ENCODE results near the gene CAPN12.

Gene CAPN12

DNA sequence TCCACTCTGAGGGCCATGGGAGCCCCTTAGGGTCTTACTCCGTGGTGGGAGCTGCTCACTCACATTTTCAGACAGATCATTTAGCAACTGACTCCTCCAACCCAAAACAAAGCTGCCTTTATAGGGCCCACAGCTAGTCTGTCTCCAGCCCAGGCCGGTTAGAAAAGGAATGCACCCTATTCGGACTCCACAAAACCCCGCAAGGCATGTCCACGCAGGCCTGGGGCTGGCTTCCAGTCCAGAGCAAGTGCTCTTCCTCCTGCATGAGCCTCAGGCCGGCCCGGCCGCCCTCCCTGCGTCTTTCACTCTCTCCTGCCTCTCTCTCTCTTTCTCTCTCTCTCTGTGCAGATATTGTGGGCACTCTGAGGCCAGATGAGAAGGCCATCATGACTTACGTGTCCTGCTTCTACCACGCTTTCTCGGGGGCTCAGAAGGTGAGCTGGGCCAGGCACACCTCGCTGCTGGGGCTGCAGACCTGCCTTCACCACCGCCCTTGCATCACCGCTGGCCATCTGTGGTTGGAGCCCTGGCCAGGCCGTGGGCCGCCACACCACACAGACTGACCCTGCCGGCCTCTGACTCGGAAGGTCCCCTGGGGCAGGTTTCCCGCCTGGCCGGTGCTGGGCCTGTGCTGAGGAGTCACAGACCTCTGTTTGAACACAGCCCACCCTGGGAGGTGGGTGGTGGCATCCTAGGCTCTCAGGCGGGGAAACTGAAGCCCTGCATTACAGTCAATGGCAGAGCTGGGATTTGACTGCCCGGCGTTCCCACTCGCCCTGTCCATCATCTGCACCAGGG lies 33.1 kb downstream of the CAPN12 start:
- no peak for DNase-seq (ENCODE audit: low read depth)
- H3K4me3 ChIP-seq (ENCODE audit: control insufficient read depth, low read depth, low read length), result no peak overlapping the region
- TF ChIP-seq, protein P1, sequence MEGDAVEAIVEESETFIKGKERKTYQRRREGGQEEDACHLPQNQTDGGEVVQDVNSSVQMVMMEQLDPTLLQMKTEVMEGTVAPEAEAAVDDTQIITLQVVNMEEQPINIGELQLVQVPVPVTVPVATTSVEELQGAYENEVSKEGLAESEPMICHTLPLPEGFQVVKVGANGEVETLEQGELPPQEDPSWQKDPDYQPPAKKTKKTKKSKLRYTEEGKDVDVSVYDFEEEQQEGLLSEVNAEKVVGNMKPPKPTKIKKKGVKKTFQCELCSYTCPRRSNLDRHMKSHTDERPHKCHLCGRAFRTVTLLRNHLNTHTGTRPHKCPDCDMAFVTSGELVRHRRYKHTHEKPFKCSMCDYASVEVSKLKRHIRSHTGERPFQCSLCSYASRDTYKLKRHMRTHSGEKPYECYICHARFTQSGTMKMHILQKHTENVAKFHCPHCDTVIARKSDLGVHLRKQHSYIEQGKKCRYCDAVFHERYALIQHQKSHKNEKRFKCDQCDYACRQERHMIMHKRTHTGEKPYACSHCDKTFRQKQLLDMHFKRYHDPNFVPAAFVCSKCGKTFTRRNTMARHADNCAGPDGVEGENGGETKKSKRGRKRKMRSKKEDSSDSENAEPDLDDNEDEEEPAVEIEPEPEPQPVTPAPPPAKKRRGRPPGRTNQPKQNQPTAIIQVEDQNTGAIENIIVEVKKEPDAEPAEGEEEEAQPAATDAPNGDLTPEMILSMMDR (IDR thresholded peaks at IDR 0.05; ENCODE audit: control insufficient read depth, insufficient read depth, low read depth, low read length, missing control alignments), result no peak

DNA sequence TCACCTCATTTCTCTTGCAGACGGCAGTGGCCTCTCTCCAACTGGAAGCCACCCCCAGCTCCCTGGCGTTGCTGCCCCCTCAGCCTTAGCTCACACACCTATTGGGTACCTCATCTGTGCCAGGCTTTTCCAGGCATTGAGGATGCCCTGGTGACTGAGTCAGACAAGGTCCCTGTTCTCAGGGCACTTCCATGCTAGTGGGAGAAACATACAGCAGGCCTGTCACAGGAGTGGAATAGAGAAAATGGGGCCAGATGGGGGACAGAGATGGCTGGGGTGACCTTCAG lies 33.9 kb downstream of the CAPN12 start:
- H3K4me3 ChIP-seq (ENCODE audit: control insufficient read depth, low read depth, low read length), result no peak overlapping the region
- TF ChIP-seq, protein P1 (IDR thresholded peaks at IDR 0.05; ENCODE audit: control insufficient read depth, insufficient read depth, low read depth, low read length, missing control alignments), result no peak
- no peak for DNase-seq (ENCODE audit: low read depth)

DNA sequence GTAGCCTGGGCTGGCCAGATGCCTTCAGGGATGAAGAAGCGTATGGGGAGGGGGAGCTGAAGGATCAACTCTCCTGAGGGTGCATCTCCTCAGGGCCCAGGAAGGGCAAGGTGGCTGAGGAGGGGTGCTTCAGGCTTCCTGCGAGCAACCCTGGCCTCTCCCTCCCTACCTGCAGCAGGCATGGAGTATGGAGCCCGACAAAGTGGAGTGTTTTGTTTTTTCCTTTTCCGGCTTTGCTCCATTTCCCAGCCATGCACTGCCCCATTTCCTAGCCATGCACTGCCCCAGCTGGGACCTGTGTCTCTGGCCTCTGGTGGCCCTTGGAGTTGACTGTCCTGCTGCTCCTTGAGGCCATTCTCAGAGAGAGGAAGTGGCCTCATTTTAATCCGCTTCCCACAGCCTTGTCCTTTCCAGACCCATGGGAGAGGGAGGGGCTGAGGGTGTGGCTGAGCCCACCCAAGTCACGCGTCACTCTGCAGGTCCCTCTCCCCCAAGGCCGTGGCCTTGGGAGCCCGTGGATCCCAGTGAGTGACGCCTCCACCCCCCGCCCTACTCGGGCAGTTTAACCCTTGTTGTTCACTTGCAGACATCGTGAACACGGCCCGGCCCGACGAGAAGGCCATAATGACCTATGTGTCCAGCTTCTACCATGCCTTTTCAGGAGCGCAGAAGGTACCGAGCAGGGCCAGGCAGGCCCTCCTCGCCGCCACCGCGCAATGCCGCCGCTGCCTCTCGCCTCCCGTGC lies 34.4 kb downstream of the CAPN12 start:
- TF ChIP-seq, protein P1 (IDR thresholded peaks at IDR 0.05; ENCODE audit: control insufficient read depth, insufficient read depth, low read depth, low read length, missing control alignments), result no peak
- H3K4me3 ChIP-seq (ENCODE audit: control insufficient read depth, low read depth, low read length), result no peak overlapping the region
- DNase-seq (ENCODE audit: low read depth), result no peak

DNA sequence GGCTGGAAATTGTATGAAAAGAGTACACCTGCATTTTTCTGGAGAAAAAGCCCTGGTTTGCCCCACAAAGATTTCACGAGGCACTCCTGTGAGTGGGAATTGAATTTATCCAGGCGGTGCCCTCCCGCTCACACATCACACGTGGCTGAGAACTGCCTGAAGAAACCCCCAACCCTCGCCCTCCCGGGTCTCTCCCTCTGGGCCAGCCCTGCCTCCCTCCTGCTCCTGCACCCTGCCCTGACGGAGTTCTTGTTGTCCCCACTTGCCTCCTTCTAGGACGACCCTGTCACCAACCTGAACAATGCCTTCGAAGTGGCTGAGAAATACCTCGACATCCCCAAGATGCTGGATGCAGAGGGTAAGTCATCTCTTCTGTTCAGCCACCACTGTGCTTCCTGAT lies 35.2 kb downstream of the CAPN12 start:
- no peak overlapping the region for H3K4me3 ChIP-seq (ENCODE audit: control insufficient read depth, low read depth, low read length)
- TF ChIP-seq, protein P1 (IDR thresholded peaks at IDR 0.05; ENCODE audit: control insufficient read depth, insufficient read depth, low read depth, low read length, missing control alignments), result no peak

DNA sequence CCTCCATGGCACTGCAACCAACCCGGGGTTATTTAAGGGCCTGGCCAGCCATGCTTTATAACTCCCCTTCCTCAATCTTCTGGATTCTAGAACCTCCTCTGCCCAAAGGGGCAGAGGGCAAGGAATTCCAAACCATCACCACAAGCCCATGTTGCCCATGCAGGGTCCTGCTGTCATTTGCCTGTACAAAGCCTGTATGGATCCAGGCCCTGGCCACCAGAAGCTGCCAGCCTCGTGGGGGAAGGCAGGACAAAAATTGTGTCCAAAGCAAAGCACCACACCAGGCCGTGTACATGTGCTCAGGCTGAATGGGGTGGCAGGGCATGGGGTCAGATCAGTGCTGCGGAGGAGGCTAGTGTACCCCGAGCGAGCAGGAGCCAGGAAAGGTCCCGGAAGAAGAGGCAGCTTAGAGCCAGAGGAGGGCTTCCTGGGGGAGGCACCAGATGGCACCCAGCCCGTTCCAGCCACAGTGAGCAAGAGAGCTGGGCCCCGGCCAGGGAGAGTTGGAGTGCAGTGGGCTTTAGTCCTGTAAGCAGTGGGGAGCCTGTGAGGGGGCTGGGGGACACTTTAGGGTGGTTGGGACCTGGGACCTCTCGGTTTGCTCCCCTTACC lies 35.8 kb downstream of the CAPN12 start:
- TF ChIP-seq, protein P1 (IDR thresholded peaks at IDR 0.05; ENCODE audit: control insufficient read depth, insufficient read depth, low read depth, low read length, missing control alignments), result no peak
- no peak overlapping the region for H3K4me3 ChIP-seq (ENCODE audit: control insufficient read depth, low read depth, low read length)
- DNase-seq (ENCODE audit: low read depth), result no peak

More for the DNA sequence above, 35.2 kb downstream of the CAPN12 start:
- DNase-seq (ENCODE audit: low read depth), result no peak

DNA sequence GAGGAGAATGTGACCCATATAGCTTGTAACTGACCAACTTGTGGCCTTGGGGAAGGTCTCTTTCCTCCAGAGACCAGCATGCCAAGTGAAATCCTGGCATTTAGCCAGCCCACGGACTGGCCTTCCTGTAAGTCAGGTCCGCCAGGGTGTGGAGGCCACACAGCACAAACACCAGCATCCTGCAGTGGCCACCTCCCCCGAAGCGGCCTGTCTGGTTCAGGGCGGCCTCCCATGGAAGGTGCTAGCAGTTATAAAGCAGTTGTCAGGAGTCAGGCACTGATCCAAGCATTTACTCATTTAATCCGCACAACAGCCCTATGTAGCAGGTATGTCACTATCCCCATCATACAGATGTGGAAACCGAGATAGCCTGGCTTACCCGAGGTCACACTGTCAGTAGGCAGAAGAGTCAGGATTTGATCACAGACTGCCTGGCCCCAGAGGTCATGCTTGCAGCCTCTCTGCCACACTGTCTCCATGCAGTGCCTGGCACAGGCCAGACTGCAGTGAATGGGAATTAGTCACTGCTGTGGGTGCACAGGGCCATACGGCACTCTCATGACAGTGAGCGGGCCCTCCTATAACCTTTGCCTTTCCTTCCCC lies 36.7 kb downstream of the CAPN12 start:
- TF ChIP-seq, protein P1 (IDR thresholded peaks at IDR 0.05; ENCODE audit: control insufficient read depth, insufficient read depth, low read depth, low read length, missing control alignments), result no peak
- no peak for DNase-seq (ENCODE audit: low read depth)
- H3K4me3 ChIP-seq (ENCODE audit: control insufficient read depth, low read depth, low read length), result no peak overlapping the region
